Measurements from ENCODE around the gene RHBDD3. TPM values are rescaled to one million over a fixed set of nuclear protein-coding genes. Genes with fewer than 3 reads are reported as not detected.

RHBDD3 gene
- total RNA-seq, 1 experiment from 2014 or later: 49.6 TPM

- intact Hi-C loops (cut with micrococcal nuclease; ENCODE audit: unreplicated experiment): no loop called here
- POLR2A ChIA-PET: no interaction called here
- H3K27me3 ChIP-seq (replicated peaks; ENCODE audit: control insufficient read depth, insufficient read depth, low read length): no peaks in the 10 kb centered on the region
- no peaks in the 10 kb centered on the region for H3K9me3 ChIP-seq
- H3K4me1 Mint-ChIP-seq (ENCODE audit: low read depth, unreplicated experiment): no peaks in the 10 kb centered on the region
- no peaks in the 10 kb centered on the region for H3K27me3 Mint-ChIP-seq (ENCODE audit: insufficient read depth, unreplicated experiment)
- BruUV-seq (replicated peaks): no TSS peak
- no peaks in the 10 kb centered on the region for H3K4me1 ChIP-seq
- H3K27ac Mint-ChIP-seq (ENCODE audit: unreplicated experiment): no peak overlapping the region
- H3K9me3 Mint-ChIP-seq (ENCODE audit: unreplicated experiment): peaks cover under 1% of the 10 kb centered on the region
- no peak for DNase-seq
- H3K36me3 ChIP-seq (ENCODE audit: control insufficient read depth, insufficient read depth, low read length): no peaks in the 10 kb centered on the region
- no peak overlapping the region for H3K4me3 Mint-ChIP-seq (ENCODE audit: unreplicated experiment)
- no peak overlapping the region for H3K4me3 ChIP-seq (ENCODE audit: low read depth, low read length)
- TF ChIP-seq, protein P1, sequence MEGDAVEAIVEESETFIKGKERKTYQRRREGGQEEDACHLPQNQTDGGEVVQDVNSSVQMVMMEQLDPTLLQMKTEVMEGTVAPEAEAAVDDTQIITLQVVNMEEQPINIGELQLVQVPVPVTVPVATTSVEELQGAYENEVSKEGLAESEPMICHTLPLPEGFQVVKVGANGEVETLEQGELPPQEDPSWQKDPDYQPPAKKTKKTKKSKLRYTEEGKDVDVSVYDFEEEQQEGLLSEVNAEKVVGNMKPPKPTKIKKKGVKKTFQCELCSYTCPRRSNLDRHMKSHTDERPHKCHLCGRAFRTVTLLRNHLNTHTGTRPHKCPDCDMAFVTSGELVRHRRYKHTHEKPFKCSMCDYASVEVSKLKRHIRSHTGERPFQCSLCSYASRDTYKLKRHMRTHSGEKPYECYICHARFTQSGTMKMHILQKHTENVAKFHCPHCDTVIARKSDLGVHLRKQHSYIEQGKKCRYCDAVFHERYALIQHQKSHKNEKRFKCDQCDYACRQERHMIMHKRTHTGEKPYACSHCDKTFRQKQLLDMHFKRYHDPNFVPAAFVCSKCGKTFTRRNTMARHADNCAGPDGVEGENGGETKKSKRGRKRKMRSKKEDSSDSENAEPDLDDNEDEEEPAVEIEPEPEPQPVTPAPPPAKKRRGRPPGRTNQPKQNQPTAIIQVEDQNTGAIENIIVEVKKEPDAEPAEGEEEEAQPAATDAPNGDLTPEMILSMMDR (IDR thresholded peaks at IDR 0.05; ENCODE audit: insufficient read depth in 1 of 2, low read depth in 1 of 2, low read length in 1 of 2, severe bottlenecking in 1 of 2, unreplicated experiment in 1 of 2): no peak
- CTCF ChIA-PET: no interaction called here
- no peaks in the 10 kb centered on the region for H3K36me3 Mint-ChIP-seq (ENCODE audit: insufficient read depth, unreplicated experiment)
These were observed 34.4 kb downstream of the RHBDD3 start for GRCh38 chr22:29233277-29233877.

DNA sequence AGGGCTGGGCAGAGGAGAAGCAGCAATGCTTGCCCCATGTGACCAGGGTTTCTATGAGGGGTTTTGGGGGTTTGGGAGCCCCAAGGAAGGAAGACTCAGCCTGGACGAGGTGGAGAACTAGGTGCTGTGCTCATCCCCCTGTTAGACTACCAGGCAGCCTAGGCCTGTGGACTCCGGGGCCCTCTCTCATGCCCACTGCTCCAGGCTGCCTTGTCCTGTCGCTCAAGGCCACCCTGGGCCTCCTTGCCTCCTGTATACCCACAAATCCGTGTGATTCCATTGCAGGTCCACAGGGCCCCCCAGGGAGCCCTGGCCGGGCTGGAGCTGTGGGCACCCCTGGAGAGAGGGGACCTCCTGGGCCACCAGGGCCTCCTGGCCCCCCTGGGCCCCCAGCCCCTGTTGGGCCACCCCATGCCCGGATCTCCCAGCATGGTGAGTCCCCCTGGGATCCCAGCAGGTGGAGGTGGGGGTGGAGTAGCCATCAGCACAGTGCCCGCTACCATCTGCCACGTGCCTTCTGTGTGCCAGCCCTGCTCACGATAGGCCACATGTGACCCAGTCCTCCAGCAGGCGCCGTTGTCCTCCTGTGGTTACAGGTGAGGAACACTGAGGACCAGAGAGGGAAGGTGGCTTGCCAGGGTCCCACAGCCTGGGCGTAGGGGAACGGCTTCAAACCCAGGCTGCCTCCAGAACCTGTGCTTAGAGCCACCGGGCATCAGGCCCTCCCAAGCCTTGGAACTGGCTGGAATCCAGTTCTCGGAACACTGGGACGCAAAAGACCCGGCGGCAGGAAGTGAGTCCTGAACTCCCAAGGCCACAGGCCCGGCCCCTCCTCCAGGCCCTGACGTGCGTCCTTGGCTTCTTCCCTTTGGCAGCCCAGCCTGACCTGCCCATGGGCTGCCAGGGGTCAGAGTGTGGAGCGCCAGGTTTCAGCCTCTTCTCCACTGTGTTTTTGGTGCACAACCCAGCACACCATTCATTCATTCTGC, 35.5 kb downstream of the RHBDD3 start:
- DNase-seq: no peak
- no peaks in the 10 kb centered on the region for H3K9me3 Mint-ChIP-seq (ENCODE audit: unreplicated experiment)
- no peaks in the 10 kb centered on the region for H3K4me1 ChIP-seq
- TF ChIP-seq, protein P1 (IDR thresholded peaks at IDR 0.05; ENCODE audit: insufficient read depth in 1 of 2, low read depth in 1 of 2, low read length in 1 of 2, severe bottlenecking in 1 of 2, unreplicated experiment in 1 of 2): no peak
- no peaks in the 10 kb centered on the region for H3K36me3 ChIP-seq (ENCODE audit: control insufficient read depth, insufficient read depth, low read length)
- ChIA-PET POLR2A (no interaction called here), CTCF (no interaction called here)
- intact Hi-C loops (cut with micrococcal nuclease; ENCODE audit: unreplicated experiment): no loop called here
- BruUV-seq (replicated peaks): no TSS peak
- H3K36me3 Mint-ChIP-seq (ENCODE audit: insufficient read depth, unreplicated experiment): no peaks in the 10 kb centered on the region
- no peaks in the 10 kb centered on the region for H3K27me3 Mint-ChIP-seq (ENCODE audit: insufficient read depth, unreplicated experiment)
- H3K27me3 ChIP-seq (replicated peaks; ENCODE audit: control insufficient read depth, insufficient read depth, low read length): no peaks in the 10 kb centered on the region
- no peak overlapping the region for H3K27ac Mint-ChIP-seq (ENCODE audit: unreplicated experiment)
- no peak overlapping the region for H3K4me3 ChIP-seq (ENCODE audit: low read depth, low read length)
- no peaks in the 10 kb centered on the region for H3K9me3 ChIP-seq
- H3K4me3 Mint-ChIP-seq (ENCODE audit: unreplicated experiment): no peak overlapping the region
- H3K4me1 Mint-ChIP-seq (ENCODE audit: low read depth, unreplicated experiment): no peaks in the 10 kb centered on the region

- Mint-ChIP-seq H3K9me3 (ENCODE audit: unreplicated experiment) (no peaks in the 10 kb centered on the region), H3K4me1 (ENCODE audit: low read depth, unreplicated experiment) (no peaks in the 10 kb centered on the region), H3K27me3 (ENCODE audit: insufficient read depth, unreplicated experiment) (no peaks in the 10 kb centered on the region), H3K4me3 (ENCODE audit: unreplicated experiment) (no peak overlapping the region), H3K36me3 (ENCODE audit: insufficient read depth, unreplicated experiment) (no peaks in the 10 kb centered on the region), H3K27ac (ENCODE audit: unreplicated experiment) (no peak overlapping the region)
- intact Hi-C loops (cut with micrococcal nuclease; ENCODE audit: unreplicated experiment): no loop called here
- Histone ChIP-seq H3K27me3 (replicated peaks; ENCODE audit: control insufficient read depth, insufficient read depth, low read length) (no peaks in the 10 kb centered on the region), H3K4me1 (no peaks in the 10 kb centered on the region), H3K36me3 (ENCODE audit: control insufficient read depth, insufficient read depth, low read length) (no peaks in the 10 kb centered on the region), H3K4me3 (ENCODE audit: low read depth, low read length) (no peak overlapping the region), H3K9me3 (no peaks in the 10 kb centered on the region)
- DNase-seq: no peak
- ChIA-PET POLR2A (no interaction called here), CTCF (no interaction called here)
- TF ChIP-seq, protein P1 (IDR thresholded peaks at IDR 0.05; ENCODE audit: insufficient read depth in 1 of 2, low read depth in 1 of 2, low read length in 1 of 2, severe bottlenecking in 1 of 2, unreplicated experiment in 1 of 2): no peak
- BruUV-seq (replicated peaks): no TSS peak
These were observed 36.6 kb downstream of the RHBDD3 start for GRCh38 chr22:29230972-29231875.

Measured in Caco-2 (cell line).